Measurements from ENCODE around the gene LCN12. TPM values are rescaled to one million over a fixed set of nuclear protein-coding genes. Genes with fewer than 3 reads are reported as not detected.
A peak's percentile ranks its signal among the peaks of the same experiment; 100 is the strongest.

LCN12 gene
- total and polyA plus RNA-seq, 11 donors, result 0.46 to 23.7 (median 4.2) TPM

- Histone ChIP-seq H3K27ac (peak overlapping the region; percentile 57 to 98 (median 88)), H3K4me3 (peak overlapping the region; percentile 37 to 73 (median 62)), H3K4me1 (peaks cover 10 to 92% (median 66%) of the 10 kb centered on the region in 12 donors), H3K9me3 (no peaks in the 10 kb centered on the region), H3K36me3 (no peaks in the 10 kb centered on the region), H3K27me3 (peaks cover 0 to 9% (median 0%) of the 10 kb centered on the region in 9 donors)
- ATAC-seq (peak in 3 of 4 donors; percentile 31 to 55 (median 50)), DNase-seq (peak; percentile 88 to 93 (median 90))
- TF ChIP-seq CTCF (IDR thresholded peaks at IDR 0.05) (peak in 1 of 12 donors; percentile 18), POLR2A (IDR thresholded peaks at IDR 0.05) (peak in 1 of 2 donors; percentile 47)
- 2 to 6% (median 3%) methylated on average over 14 to 78 of the region's 78 CpGs for WGBS, 4 donors
- intact Hi-C loops (cut with DNase I), result no loop called here
Observed at GRCh38 chr9:136978073-136978864, 26.2 kb downstream of the LCN12 start.

- DNase-seq (peak in 2 of 5 donors; percentile 28 to 60), ATAC-seq (no peak)
- intact Hi-C loops (cut with DNase I), result no loop called here
- Histone ChIP-seq H3K4me1 (peaks cover 10 to 94% (median 66%) of the 10 kb centered on the region in 12 donors), H3K4me3 (peak overlapping the region in 4 of 12 donors; percentile 10 to 47 (median 18)), H3K27me3 (peaks cover 0 to 9% (median 0%) of the 10 kb centered on the region in 9 donors), H3K27ac (peak overlapping the region in 9 of 12 donors; percentile 23 to 98 (median 76)), H3K36me3 (no peaks in the 10 kb centered on the region), H3K9me3 (no peaks in the 10 kb centered on the region)
- no peak for TF ChIP-seq POLR2A (IDR thresholded peaks at IDR 0.05)
- TF ChIP-seq CTCF (IDR thresholded peaks at IDR 0.05), result no peak
- WGBS, 4 donors, result 58 to 71% (median 66%) methylated on average over 27 to 41 of the region's 41 CpGs
Observed at GRCh38 chr9:136978865-136979544, 26.9 kb downstream of the LCN12 start.

GRCh38 chr9:136979769-136980587 is 27.9 kb downstream of the LCN12 start:
- no peaks in the 10 kb centered on the region for H3K36me3 ChIP-seq

More at GRCh38 chr9:136979769-136980587, 27.9 kb downstream of the LCN12 start:
- H3K27ac ChIP-seq, result peak overlapping the region in 10 of 12 donors; percentile 32 to 98 (median 85)
- peak overlapping the region in 1 of 12 donors; percentile 47 for H3K4me3 ChIP-seq
- peaks cover 0 to 19% (median 1%) of the 10 kb centered on the region in 9 donors for H3K27me3 ChIP-seq
- H3K4me1 ChIP-seq, result peaks cover 10 to 92% (median 61%) of the 10 kb centered on the region in 12 donors
- TF ChIP-seq POLR2A (IDR thresholded peaks at IDR 0.05), result no peak
- no peak for TF ChIP-seq CTCF (IDR thresholded peaks at IDR 0.05)
- intact Hi-C loops (cut with DNase I), result loop anchor here in 2 of 10 donors (5.0 kb wide), 2 partner anchors 33 to 188 kb away; partner anchors contain the start of genes C8G (in 1 of the 2) and TMEM141 (in 1 of the 2)
- H3K9me3 ChIP-seq, result no peaks in the 10 kb centered on the region
- WGBS, 4 donors, result 82 to 90% (median 88%) methylated on average over 17 to 26 of the region's 26 CpGs
- no peak for ATAC-seq
- DNase-seq, result peak in 1 of 5 donors; percentile 33

Data from heart left ventricle (tissue), 16 donors.